Activated CD4-positive, alpha-beta T cell treated with anti-CD3 and anti-CD28 coated beads for 36 hours (primary cell): ENCODE data around the gene MCM10. TPM values are rescaled to one million over a fixed set of nuclear protein-coding genes. Genes with fewer than 3 reads are reported as not detected.
A peak's percentile ranks its signal among the peaks of the same experiment; 100 is the strongest.

Source experiments
- ATAC-seq: fragments of 200-7000 bp; cut with Tn5 transposase; one replicate; pipeline ENCODE4 v1.10.0; 2021; ENCODE audit warnings: mild to moderate bottlenecking, moderate library complexity
- CTCF ChIA-PET: fragments of 350-600 bp; sonication (Branson Sonifier 250); formaldehyde crosslinking; loops from one replicate; lab custom pipeline; 2021; ENCODE audit warnings: antibody characterized with exemption; lab: Charles Lee
- POLR2A ChIA-PET: fragments of 350-600 bp; sonication (Branson Sonifier 250); formaldehyde crosslinking; loops from one replicate; lab custom pipeline; 2021; ENCODE audit warnings: antibody characterized with exemption, inconsistent platforms; lab: Charles Lee
- DNase-seq: peaks from one replicate; pipeline ENCODE4 v3.0.0-alpha.2; 2020
- H3K27ac Mint-ChIP-seq: one replicate; pipeline ENCODE4 v1.8.0; 2021; ENCODE audit warnings: mixed read lengths
- H3K27me3 Mint-ChIP-seq: one replicate; pipeline ENCODE4 v1.8.0; 2021; ENCODE audit warnings: mixed read lengths
- H3K36me3 Mint-ChIP-seq: one replicate; pipeline ENCODE4 v1.8.0; 2021; ENCODE audit warnings: low read depth, mixed read lengths
- H3K4me1 Mint-ChIP-seq: one replicate; pipeline ENCODE4 v1.8.0; 2021; ENCODE audit warnings: mixed read lengths
- H3K4me3 Mint-ChIP-seq: one replicate; pipeline ENCODE4 v1.8.0; 2021; ENCODE audit warnings: mild to moderate bottlenecking, moderate library complexity, mixed read lengths
- H3K9me3 Mint-ChIP-seq: one replicate; pipeline ENCODE4 v1.8.0; 2021; ENCODE audit warnings: low read depth, mixed read lengths
- intact Hi-C, 2 experiments: fragments of 100-400 bp; cut with DNase I in 1 of 2; cut with micrococcal nuclease in 1 of 2; formaldehyde crosslinking; loops; one replicate each; pipeline versions ENCODE4 v1.14.2 to v1.15.1; 2022 to 2024; cut with DNase I, micrococcal nuclease
- total RNA-seq, 2 experiments: library from RNA; stranded (reverse); gene quantifications; one replicate each; pipeline ENCODE4 v1.2.3, GENCODE V29; 2021

MCM10 gene
- total RNA-seq, result 10 to 100 TPM; 86.0 to 86.2 TPM

GRCh38 chr10:13160934-13161856 is at the start of gene MCM10:
MCM10 (plus strand) TSS chr10:13161558; CDS start chr10:13164203, 2,645 bp downstream.
- Mint-ChIP-seq H3K9me3 (no peaks in the 10 kb centered on the region), H3K4me1 (peaks cover 26% of the 10 kb centered on the region), H3K27me3 (no peaks in the 10 kb centered on the region), H3K4me3 (peak within 1 kb of the TSS; percentile 91), H3K36me3 (peaks cover 34% of the 10 kb centered on the region), H3K27ac (peak within 1 kb of the TSS; percentile 86)
- DNase-seq (peak; percentile 98), ATAC-seq (peak; percentile 100)
- POLR2A ChIA-PET, result interaction anchor here (0.5 to 1.1 kb wide), 4 partner anchors 141 to 232 kb away, joined by 3 to 6 read pairs (median 3); no protein-coding TSS in a partner anchor
- CTCF ChIA-PET, result interaction anchor here (0.6 to 2.2 kb wide), 16 partner anchors 16 to 434 kb away, joined by 3 to 16 read pairs (median 4); partner anchors contain the start of gene PHYH
- intact Hi-C loops, result loop anchor here (1.0 to 10.0 kb wide), 14 partner anchors 59 to 1119 kb away; partner anchors contain the start of genes DHTKD1 (in 2 of the 2), OPTN (in 2 of the 2), PRPF18 (in 2 of the 2) and SEPHS1 (in 2 of the 2)

GRCh38 chr10:13113544-13113943 is 47.8 kb upstream of the MCM10 start:
- ATAC-seq, result no peak
- Mint-ChIP-seq H3K4me3 (no peak overlapping the region), H3K36me3 (peaks cover 53% of the 10 kb centered on the region), H3K9me3 (no peaks in the 10 kb centered on the region), H3K27ac (no peak overlapping the region), H3K4me1 (peaks cover 43% of the 10 kb centered on the region), H3K27me3 (no peaks in the 10 kb centered on the region)
- no peak for DNase-seq
- ChIA-PET POLR2A (interaction anchor here (0.5 to 0.6 kb wide), 2 partner anchors 58 to 237 kb away, joined by 3 read pairs; no protein-coding TSS in a partner anchor), CTCF (interaction anchor here (0.7 to 1.3 kb wide), 3 partner anchors 14 to 1117 kb away, joined by 3 to 5 read pairs (median 3); partner anchors contain the start of gene OPTN)
- intact Hi-C loops, result no loop called here

GRCh38 chr10:13115832-13116803 is 45.2 kb upstream of the MCM10 start:
- DNase-seq (no peak), ATAC-seq (peak; percentile 67)
- H3K27me3 Mint-ChIP-seq, result no peaks in the 10 kb centered on the region
- peaks cover 28% of the 10 kb centered on the region for H3K4me1 Mint-ChIP-seq
- H3K4me3 Mint-ChIP-seq, result peak overlapping the region; percentile 48
- CTCF ChIA-PET, result interaction anchor here (0.9 kb wide), 2 partner anchors 12 to 16 kb away, joined by 3 read pairs; partner anchors contain the start of gene OPTN
- POLR2A ChIA-PET, result no interaction called here
- no peaks in the 10 kb centered on the region for H3K9me3 Mint-ChIP-seq
- intact Hi-C loops, result no loop called here
- H3K36me3 Mint-ChIP-seq, result peaks cover 56% of the 10 kb centered on the region
- peak overlapping the region; percentile 69 for H3K27ac Mint-ChIP-seq

GRCh38 chr10:13117841-13118783 is 43.2 kb upstream of the MCM10 start:
- peak; percentile 48 for ATAC-seq
- intact Hi-C loops, result no loop called here

GRCh38 chr10:13118784-13119410 is 42.5 kb upstream of the MCM10 start:
- H3K9me3 Mint-ChIP-seq, result no peaks in the 10 kb centered on the region
- H3K27me3 Mint-ChIP-seq, result no peaks in the 10 kb centered on the region
- H3K4me1 Mint-ChIP-seq, result peaks cover 28% of the 10 kb centered on the region
- intact Hi-C loops, result no loop called here
- H3K36me3 Mint-ChIP-seq, result peaks cover 73% of the 10 kb centered on the region
- ChIA-PET CTCF (interaction anchor here (0.6 kb wide), 1 partner anchor 95 kb away, joined by 3 read pairs; no protein-coding TSS in a partner anchor), POLR2A (no interaction called here)
- ATAC-seq (no peak), DNase-seq (no peak)
- H3K27ac Mint-ChIP-seq, result no peak overlapping the region
- no peak overlapping the region for H3K4me3 Mint-ChIP-seq

More at GRCh38 chr10:13117841-13118783, 43.2 kb upstream of the MCM10 start:
- Mint-ChIP-seq H3K36me3 (peaks cover 70% of the 10 kb centered on the region), H3K9me3 (no peaks in the 10 kb centered on the region), H3K4me1 (peaks cover 28% of the 10 kb centered on the region), H3K27ac (peak overlapping the region; percentile 68), H3K4me3 (no peak overlapping the region), H3K27me3 (no peaks in the 10 kb centered on the region)
- CTCF ChIA-PET, result interaction anchor here (0.6 to 1.1 kb wide), 2 partner anchors 49 to 96 kb away, joined by 3 read pairs; no protein-coding TSS in a partner anchor
- POLR2A ChIA-PET, result no interaction called here
- DNase-seq, result peak; percentile 20

- peaks cover 78% of the 10 kb centered on the region for H3K36me3 Mint-ChIP-seq
- DNase-seq (no peak), ATAC-seq (no peak)
- peaks cover 23% of the 10 kb centered on the region for H3K4me1 Mint-ChIP-seq
- H3K4me3 Mint-ChIP-seq, result no peak overlapping the region
- no peak overlapping the region for H3K27ac Mint-ChIP-seq
- POLR2A ChIA-PET, result no interaction called here
- CTCF ChIA-PET, result interaction anchor here (0.6 kb wide), 1 partner anchor 651 kb away, joined by 3 read pairs; no protein-coding TSS in a partner anchor
- intact Hi-C loops, result no loop called here
- H3K27me3 Mint-ChIP-seq, result no peaks in the 10 kb centered on the region
- no peaks in the 10 kb centered on the region for H3K9me3 Mint-ChIP-seq
These were observed 40.4 kb upstream of the MCM10 start for GRCh38 chr10:13120786-13121499.

- H3K36me3 Mint-ChIP-seq, result peaks cover 74% of the 10 kb centered on the region
These were observed 39.9 kb upstream of the MCM10 start for GRCh38 chr10:13121500-13121854.

GRCh38 chr10:13136651-13137050 is 24.7 kb upstream of the MCM10 start:
- H3K4me3 Mint-ChIP-seq, result no peak overlapping the region
- ChIA-PET CTCF (no interaction called here), POLR2A (no interaction called here)
- no peaks in the 10 kb centered on the region for H3K4me1 Mint-ChIP-seq
- ATAC-seq (no peak), DNase-seq (no peak)
- no peaks in the 10 kb centered on the region for H3K27me3 Mint-ChIP-seq
- H3K27ac Mint-ChIP-seq, result no peak overlapping the region
- intact Hi-C loops, result no loop called here
- H3K9me3 Mint-ChIP-seq, result no peaks in the 10 kb centered on the region
- H3K36me3 Mint-ChIP-seq, result peaks cover 60% of the 10 kb centered on the region

More at GRCh38 chr10:13121500-13121854, 39.9 kb upstream of the MCM10 start:
- no peak for ATAC-seq
- H3K4me3 Mint-ChIP-seq, result no peak overlapping the region
- no peak for DNase-seq
- H3K27me3 Mint-ChIP-seq, result no peaks in the 10 kb centered on the region
- ChIA-PET POLR2A (no interaction called here), CTCF (no interaction called here)
- intact Hi-C loops, result no loop called here
- H3K27ac Mint-ChIP-seq, result no peak overlapping the region
- H3K9me3 Mint-ChIP-seq, result no peaks in the 10 kb centered on the region
- peaks cover 18% of the 10 kb centered on the region for H3K4me1 Mint-ChIP-seq

GRCh38 chr10:13139150-13139549 is 22.2 kb upstream of the MCM10 start:
- Mint-ChIP-seq H3K4me3 (no peak overlapping the region), H3K27ac (no peak overlapping the region), H3K36me3 (peaks cover 62% of the 10 kb centered on the region), H3K9me3 (no peaks in the 10 kb centered on the region), H3K27me3 (no peaks in the 10 kb centered on the region), H3K4me1 (no peaks in the 10 kb centered on the region)
- intact Hi-C loops, result no loop called here
- ChIA-PET POLR2A (no interaction called here), CTCF (no interaction called here)
- no peak for DNase-seq
- no peak for ATAC-seq
